ENCODE measurements around the gene RPL41.
"Not testable (repeated sequence)": the region's sequence is repeated elsewhere in the genome, so short reads cannot be mapped to it uniquely, and the experiment has no call there.

The RPL41 gene

DNA sequence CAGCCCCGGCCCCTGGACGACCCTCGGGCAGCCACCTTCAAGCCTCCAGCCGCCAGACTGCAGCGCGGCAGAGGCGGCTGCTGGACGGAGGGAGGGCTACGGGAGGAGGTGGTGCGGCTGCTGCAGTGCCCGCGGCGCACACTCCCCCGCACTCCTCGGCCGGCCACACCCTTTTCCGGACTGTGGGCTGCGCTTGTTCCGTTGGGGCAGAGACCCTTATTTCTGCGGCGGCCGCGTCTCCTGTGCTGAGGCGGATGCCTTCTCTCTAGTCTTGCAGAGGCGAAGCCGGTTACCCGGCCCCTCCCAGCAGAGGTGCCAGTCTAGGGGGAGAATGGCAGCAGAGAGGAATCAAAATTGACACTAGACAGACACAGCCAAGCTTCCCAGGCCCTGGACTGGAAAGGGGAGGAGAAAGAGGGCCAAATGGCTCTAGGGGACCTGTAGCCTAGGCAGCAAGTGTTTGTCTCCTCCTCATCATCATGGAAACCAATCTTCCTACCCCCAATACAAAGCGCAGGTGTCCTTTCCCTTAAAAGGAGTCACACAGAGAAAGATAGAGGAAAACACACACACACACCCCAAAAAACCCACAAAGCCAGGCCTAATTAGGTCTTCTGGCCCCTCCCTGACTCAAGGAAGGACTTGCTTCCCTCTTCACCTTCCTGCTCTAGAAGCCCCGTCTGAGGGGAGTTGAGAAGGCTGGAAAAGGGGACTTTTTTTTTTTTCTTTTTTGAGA is 12.9 kb downstream of the RPL41 start:
- DNase-seq, result peak; percentile 54

DNA sequence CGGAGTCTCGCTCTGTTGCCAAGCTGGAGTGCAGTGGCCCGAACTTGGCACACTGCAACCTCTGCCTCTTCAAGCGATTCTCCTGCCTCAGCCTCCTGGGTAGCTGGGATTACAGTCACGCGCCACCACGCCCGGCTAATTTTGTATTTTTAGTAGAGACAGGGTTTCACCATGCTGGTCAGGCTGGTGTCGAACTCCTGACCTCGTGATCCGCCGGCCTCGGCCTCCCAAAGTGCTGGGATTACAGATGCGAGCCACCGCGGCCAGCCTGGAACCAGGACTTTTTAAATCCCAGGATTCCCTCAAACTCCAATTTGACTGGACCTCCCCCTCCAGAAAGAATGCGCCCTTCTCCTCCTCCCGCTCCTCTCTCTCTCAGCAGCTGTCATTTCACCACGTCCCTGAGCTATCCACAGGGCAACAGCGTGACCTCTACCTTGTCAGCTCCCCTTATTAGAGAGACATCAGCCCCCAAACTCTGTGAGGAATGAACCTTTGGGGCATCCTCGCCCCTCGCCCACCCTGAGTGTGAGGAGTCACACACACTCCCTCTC is 13.6 kb downstream of the RPL41 start:
- no peak for DNase-seq

DNA sequence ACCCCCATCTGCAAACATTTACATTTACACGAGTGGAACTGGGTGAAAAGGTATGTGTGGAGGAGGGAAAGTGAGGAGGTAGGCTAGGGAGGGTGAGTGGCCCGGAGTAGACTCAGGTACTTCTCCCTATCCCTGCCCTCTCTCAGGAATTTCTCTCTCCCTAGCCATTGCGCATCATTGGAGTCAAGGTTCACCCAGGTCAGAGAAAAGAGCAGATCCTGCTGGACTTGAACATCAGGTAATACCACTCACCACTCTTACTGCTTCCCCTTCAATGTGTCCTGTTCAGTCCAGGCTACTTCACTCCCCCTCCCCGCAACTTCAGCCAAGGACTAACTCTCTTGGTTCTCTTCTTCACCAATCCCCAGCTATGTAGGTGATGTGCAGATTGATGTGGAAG is 14.4 kb downstream of the RPL41 start:
- no peak for DNase-seq

- no peak for DNase-seq
Observed at GRCh38 chr12:56134897-56135296, 18.5 kb downstream of the RPL41 start.

- no peak for DNase-seq
Observed at GRCh38 chr12:56137853-56138571, 21.6 kb downstream of the RPL41 start.

- DNase-seq, result no peak
Observed at GRCh38 chr12:56141946-56142784, 25.7 kb downstream of the RPL41 start.

GRCh38 chr12:56143217-56143616 is 26.8 kb downstream of the RPL41 start:
- DNase-seq, result no peak

DNA sequence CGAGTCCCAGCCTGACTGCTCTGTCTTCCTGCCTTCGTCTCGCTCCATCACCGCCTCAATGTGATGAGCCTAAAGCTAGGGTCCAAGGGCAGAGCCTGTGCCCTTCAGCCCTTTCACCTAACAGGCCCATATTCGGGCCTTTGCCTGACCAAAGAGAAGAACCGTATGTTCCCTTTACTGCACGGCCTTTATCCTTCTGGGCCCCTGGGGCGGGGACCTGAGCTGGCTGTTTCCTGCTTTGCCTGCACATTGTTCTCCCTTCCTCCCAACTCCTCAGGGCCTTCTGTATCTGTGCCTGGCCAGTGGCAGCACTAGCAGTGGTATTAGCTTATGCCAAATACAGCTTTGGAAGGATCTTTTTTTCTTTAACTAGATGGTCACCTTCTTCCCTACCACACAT is 27.4 kb downstream of the RPL41 start:
- no peak for DNase-seq

- DNase-seq, result no peak
Observed at GRCh38 chr12:56145217-56145616, 28.8 kb downstream of the RPL41 start.

DNA sequence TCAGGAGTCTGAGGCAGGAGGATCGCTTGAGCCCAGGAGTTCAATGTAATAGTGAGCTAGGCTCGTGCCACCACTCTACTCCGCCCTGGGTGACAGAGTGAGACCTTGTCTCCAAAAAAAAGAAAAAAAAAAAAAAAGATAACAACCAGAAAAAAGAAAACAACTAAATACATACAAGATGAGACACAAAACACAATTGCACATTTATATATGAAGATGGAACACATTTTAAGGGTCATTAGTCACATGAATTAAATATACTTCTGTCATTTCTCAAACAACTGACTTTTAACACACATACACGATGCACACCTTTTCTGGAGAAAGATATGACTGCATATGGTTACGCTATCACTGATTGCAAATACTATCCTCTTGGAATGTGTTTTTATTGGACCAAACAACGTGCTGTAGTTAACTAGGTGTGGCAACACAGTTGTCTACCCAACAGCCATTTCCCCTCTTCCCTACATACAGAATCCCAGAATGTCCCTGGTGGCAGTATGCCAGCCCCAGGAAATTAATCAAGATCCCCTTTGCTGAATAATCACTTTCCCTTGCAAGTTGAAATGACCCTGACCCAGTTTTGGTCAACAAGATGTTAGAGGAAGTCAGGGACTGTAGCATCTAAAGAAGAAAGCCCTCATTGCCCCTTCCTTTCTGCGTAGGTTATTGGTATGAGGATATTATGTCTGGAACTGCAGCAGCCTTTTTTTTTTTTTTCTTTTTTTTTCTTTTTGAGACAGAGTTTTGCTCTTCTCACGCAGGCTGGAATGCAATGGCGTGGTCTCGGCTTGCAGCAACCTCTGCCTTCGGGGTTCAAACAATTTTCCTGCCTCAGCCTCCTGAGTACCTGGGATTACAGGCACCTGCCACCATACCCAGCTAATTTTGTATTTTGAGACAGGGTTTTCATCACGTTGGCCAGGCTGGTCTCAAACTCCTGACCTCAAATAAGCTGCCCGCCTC is 30.3 kb downstream of the RPL41 start:
- no peak for DNase-seq

DNA sequence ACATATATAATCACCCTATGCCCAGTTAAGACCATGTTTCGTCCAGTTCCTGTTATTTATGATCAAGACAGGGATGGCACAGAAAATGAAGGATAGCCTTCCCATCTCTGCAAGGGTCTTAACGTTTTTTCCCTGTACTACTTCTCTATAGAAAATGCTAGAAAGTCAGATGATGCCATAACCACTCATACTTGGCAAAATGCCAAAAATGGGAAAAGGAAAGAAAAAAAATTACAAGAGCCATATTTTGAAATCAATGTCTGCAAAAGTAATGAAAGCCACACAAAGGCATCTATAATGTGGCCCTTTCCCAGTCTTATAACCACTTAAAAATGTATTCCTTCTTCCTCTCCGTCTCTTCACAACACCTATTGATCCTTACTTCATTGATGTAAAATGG is 34.1 kb downstream of the RPL41 start:
- DNase-seq, result no peak

GRCh38 chr12:56151672-56152131 is 35.3 kb downstream of the RPL41 start:
- peak; percentile 79 for DNase-seq

- DNase-seq, result peak; percentile 96
Observed at GRCh38 chr12:56152132-56152755, 35.8 kb downstream of the RPL41 start, which contains the start of gene MYL6B. Gene MYL6B (plus strand): TSS chr12:56152587. CDS start chr12:56153919, 1,332 bp downstream.

GRCh38 chr12:56152756-56153677 is 36.6 kb downstream of the RPL41 start:
- DNase-seq, result no peak

DNA sequence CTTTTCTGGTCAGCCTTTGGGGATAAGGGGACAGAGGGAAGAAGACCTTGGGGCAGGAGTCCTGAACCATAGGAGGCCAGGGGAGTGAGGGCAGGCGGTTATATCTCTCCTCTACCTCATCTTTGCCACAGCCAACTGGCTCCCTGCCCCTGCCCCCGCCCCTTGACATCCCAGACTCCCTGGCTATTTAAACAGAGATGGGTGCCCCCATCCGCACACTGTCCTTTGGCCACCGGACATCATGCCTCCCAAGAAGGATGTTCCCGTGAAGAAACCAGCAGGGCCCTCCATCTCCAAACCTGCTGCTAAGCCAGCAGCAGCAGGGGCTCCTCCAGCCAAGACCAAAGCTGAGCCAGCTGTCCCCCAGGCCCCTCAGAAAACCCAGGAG is 37.2 kb downstream of the RPL41 start:
- no peak for DNase-seq

GRCh38 chr12:56154246-56154771 is 37.9 kb downstream of the RPL41 start:
- DNase-seq, result no peak

DNA sequence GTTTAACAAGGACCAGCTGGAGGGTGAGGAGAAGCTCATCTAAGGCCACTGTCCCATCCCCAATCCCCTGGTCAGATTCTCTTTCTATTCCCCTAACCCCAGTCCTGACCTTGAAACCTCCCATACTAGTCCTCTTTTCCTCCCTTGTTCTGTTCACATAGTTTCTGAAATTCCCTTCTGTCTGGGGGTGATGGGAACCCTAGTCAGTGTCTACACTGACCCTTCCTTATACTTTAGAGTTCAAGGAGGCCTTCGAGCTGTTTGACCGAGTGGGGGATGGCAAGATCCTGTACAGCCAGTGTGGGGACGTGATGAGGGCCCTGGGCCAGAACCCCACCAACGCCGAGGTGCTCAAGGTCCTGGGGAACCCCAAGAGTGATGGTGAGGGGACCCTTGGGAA is 38.4 kb downstream of the RPL41 start:
- DNase-seq, result no peak

GRCh38 chr12:56155256-56155845 is 38.9 kb downstream of the RPL41 start:
- no peak for DNase-seq

DNA sequence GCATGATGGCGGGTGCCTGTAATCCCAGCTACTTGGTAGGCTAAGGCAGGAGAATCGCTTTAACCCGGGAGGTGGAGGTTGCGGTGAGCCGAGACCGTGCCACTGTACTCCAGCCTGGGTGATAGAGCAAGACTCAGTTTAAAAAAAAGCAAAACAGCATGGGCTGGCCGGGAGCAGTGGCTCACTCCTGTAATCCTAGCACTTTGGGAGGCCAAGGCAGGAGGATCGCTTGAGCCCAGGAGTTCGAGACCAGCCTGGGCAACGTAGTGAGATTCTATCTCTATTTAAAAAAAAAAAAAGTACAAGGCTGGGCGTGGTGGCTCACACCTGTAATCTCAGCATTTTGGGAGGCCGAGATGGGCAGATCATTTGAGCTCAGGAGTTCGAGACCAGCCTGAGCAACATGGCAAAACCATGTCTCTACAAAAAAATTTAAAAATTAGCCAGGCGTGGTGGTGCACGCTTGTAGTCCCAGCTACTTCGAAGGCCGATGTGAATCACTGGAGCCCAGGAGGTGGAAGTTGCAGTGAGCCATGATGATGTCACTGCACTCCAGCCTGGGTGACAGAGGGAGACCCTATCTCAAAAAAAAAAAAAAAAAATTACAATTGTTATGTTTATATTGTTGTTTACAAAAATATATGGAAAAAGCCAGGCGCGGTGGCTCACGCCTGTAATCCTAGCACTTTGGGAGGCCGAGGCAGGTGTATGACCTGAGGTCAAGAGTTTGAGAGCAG is 40.2 kb downstream of the RPL41 start:
- DNase-seq, result not testable (repeated sequence)
